ENCODE results near the gene ALK.

GRCh38 chr2:29174937-29175336 is 746.4 kb downstream of the ALK start:
- TF ChIP-seq, protein P1, sequence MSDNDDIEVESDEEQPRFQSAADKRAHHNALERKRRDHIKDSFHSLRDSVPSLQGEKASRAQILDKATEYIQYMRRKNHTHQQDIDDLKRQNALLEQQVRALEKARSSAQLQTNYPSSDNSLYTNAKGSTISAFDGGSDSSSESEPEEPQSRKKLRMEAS (IDR thresholded peaks at IDR 0.05), result no peak
- TF ChIP-seq CTCF (IDR thresholded peaks at IDR 0.05), result no peak

Data from A549 (cell line).